Liver (tissue), 9 donors: Measurements from ENCODE around the gene XIAP. TPM values are rescaled to one million over a fixed set of nuclear protein-coding genes. Genes with fewer than 3 reads are reported as not detected.
"Not testable (repeated sequence)": the region's sequence is repeated elsewhere in the genome, so short reads cannot be mapped to it uniquely, and the experiment has no call there.

ENCODE experiments used
- DNase-seq: peaks from one replicate; pipeline ENCODE4 v3.0.0-alpha.2; 2017; ENCODE audit warnings: low spot score
- H3K27ac ChIP-seq, 2 donors: one replicate each; pipeline ENCODE4 v1.7.0; 2013; ENCODE audit warnings: inconsistent platforms in 2 of 2, low read length in 2 of 2, control low read depth in 1 of 2, low read depth in 1 of 2, mild to moderate bottlenecking in 1 of 2
- H3K27me3 ChIP-seq, 4 donors: one replicate each; pipeline versions ENCODE4 v1.6.1 to v1.7.0; 2013; ENCODE audit warnings: low read length in 3 of 4, inconsistent platforms in 1 of 4, mild to moderate bottlenecking in 1 of 4, moderate library complexity in 1 of 4; ENCODE audit not compliant: control insufficient read depth in 4 of 4, insufficient read depth in 4 of 4
- H3K36me3 ChIP-seq, 4 donors: one replicate each; pipeline versions ENCODE4 v1.6.1 to v1.7.0; 2013; ENCODE audit warnings: low read length in 3 of 4, mild to moderate bottlenecking in 3 of 4, low read depth in 1 of 4, moderate library complexity in 1 of 4; ENCODE audit not compliant: control insufficient read depth in 4 of 4, insufficient read depth in 3 of 4
- H3K4me1 ChIP-seq, 4 donors: one replicate each; pipeline versions ENCODE4 v1.6.1 to v1.7.0; 2013; ENCODE audit warnings: low read length in 3 of 4, mild to moderate bottlenecking in 3 of 4, moderate library complexity in 1 of 4; ENCODE audit not compliant: control insufficient read depth in 4 of 4, insufficient read depth in 4 of 4
- H3K4me3 ChIP-seq, 3 donors: one replicate each; pipeline versions ENCODE4 v1.6.1 to v1.7.0; 2013; ENCODE audit warnings: low read length in 3 of 3, control low read depth in 1 of 3, low read depth in 1 of 3, mild to moderate bottlenecking in 1 of 3
- H3K9ac ChIP-seq, 2 donors: one replicate each; pipeline ENCODE4 v1.7.0; 2013; ENCODE audit warnings: low read length in 2 of 2, mild to moderate bottlenecking in 2 of 2, moderate library complexity in 2 of 2, control low read depth in 1 of 2, low read depth in 1 of 2
- H3K9me3 ChIP-seq, 4 donors: one replicate each; pipeline versions ENCODE4 v1.6.1 to v1.7.0; 2013; ENCODE audit warnings: low read length in 3 of 4; ENCODE audit not compliant: control insufficient read depth in 4 of 4
- EGR1 ChIP-seq, 2 donors: IDR thresholded peaks; 2 replicates each; pipeline ENCODE4 v1.6.1; 2016 to 2018; ENCODE audit warnings: antibody characterized with exemption in 2 of 2, low read depth in 2 of 2
- FOXA1 ChIP-seq: IDR thresholded peaks from 2 replicates; pipeline ENCODE4 v1.6.1; 2016; ENCODE audit warnings: antibody characterized with exemption
- FOXA2 ChIP-seq: IDR thresholded peaks from 2 replicates; pipeline ENCODE4 v1.6.1; 2016; ENCODE audit warnings: antibody characterized with exemption
- GABPA ChIP-seq, 2 donors: IDR thresholded peaks in 1 of 2; conservative IDR thresholded peaks in 1 of 2; 2 replicates each; pipeline ENCODE4 v1.6.1; 2016; ENCODE audit warnings: antibody characterized with exemption in 2 of 2, mild to moderate bottlenecking in 1 of 2, moderate library complexity in 1 of 2
- HNF4A ChIP-seq, 2 donors: conservative IDR thresholded peaks; 2 replicates each; pipeline ENCODE4 v1.6.1; 2016; ENCODE audit warnings: antibody characterized with exemption in 2 of 2, mild to moderate bottlenecking in 2 of 2
- HNF4G ChIP-seq: IDR thresholded peaks from 2 replicates; pipeline ENCODE4 v1.6.1; 2016; ENCODE audit warnings: antibody characterized with exemption
- JUND ChIP-seq, 2 donors: IDR thresholded peaks; 2 replicates each; pipeline ENCODE4 v1.6.1; 2016; ENCODE audit warnings: antibody characterized with exemption in 2 of 2
- NR2F2 ChIP-seq: IDR thresholded peaks from 2 replicates; pipeline ENCODE4 v1.6.1; 2016; ENCODE audit warnings: antibody characterized with exemption
- RXRA ChIP-seq, 2 donors: IDR thresholded peaks; 2 replicates each; pipeline ENCODE4 v1.6.1; 2017 to 2018; ENCODE audit warnings: antibody characterized with exemption in 2 of 2, mild to moderate bottlenecking in 1 of 2
- TAF1 ChIP-seq: conservative IDR thresholded peaks from 2 replicates; pipeline ENCODE4 v1.6.1; 2016; ENCODE audit warnings: antibody characterized with exemption, mild to moderate bottlenecking
- YY1 ChIP-seq: IDR thresholded peaks from 2 replicates; pipeline ENCODE4 v1.6.1; 2016; ENCODE audit warnings: antibody characterized with exemption, mild to moderate bottlenecking
- WGBS: extraction: QIAGEN DNeasy Blood & Tissue Kit; methylation state at CpG from one replicate; pipeline ENCODE4 v1.1.7; 2013; 5-methylcytosine and 5-hydroxymethylcytosine counted together
- polyA plus RNA-seq, 2 donors: library from polyadenylated mRNA; stranded (reverse) in 1 of 2; unstranded in 1 of 2; fragments of 200-250 nt in 1 of 2; fragments of >200 nt in 1 of 2; fragmentation: Nextera tagmentation in 1 of 2; extraction: Ambion mirVana in 1 of 2; gene quantifications; one replicate each; pipeline versions ENCODE4 v1.2.1 to v1.2.3, GENCODE V29; 2013 to 2015
- total RNA-seq, 2 donors: library from RNA; depleted of rRNA; stranded (reverse); fragments of >200 nt; gene quantifications; one replicate each; pipeline ENCODE4 v1.2.3, GENCODE V29; 2014
- TF ChIP-seq, protein P1 (sequence below): IDR thresholded peaks from 2 replicates; pipeline ENCODE4 v1.6.1; 2016; ENCODE audit warnings: antibody characterized with exemption
- TF ChIP-seq, protein P2 (sequence below): IDR thresholded peaks from 2 replicates; pipeline ENCODE4 v1.6.1; 2016; ENCODE audit warnings: antibody characterized with exemption
- TF ChIP-seq, protein P3 (sequence below): IDR thresholded peaks from 2 replicates; pipeline ENCODE4 v1.6.1; 2016; ENCODE audit warnings: antibody characterized with exemption, mild to moderate bottlenecking
- TF ChIP-seq, protein P4 (sequence below): IDR thresholded peaks from 2 replicates; pipeline ENCODE4 v1.6.1; 2016; ENCODE audit warnings: antibody characterized with exemption
- donor health status: healthy.
- donor health status: healthy.
- donor health status: healthy.
- donor health status: healthy.
- donor health status: healthy.

Gene XIAP
- total and polyA plus RNA-seq, 4 donors = 7.8 to 22.8 (median 15.6) TPM

DNA sequence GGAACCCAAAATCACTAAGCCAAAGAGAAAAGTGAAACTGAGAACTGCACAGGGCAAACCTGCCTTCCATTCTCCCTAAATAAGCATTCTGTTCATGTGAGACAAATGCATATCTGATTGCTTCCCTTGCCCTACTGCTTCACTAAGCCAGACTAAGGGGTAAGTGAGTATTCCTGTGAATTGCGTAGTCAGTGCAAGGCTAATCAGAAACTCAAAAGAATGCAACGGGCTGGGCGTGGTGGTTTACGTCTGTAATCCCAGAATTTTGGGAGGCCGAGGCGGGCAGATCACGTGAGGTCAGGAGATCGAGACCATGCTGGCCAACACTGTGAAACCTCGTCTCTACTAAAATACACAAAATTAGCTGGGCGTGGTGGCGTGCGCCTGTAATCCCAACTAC is 10.8 kb upstream of the XIAP start:
- H3K27me3 ChIP-seq = no peaks in the 10 kb centered on the region
- no peak for DNase-seq
- H3K9me3 ChIP-seq = no peaks in the 10 kb centered on the region
- H3K4me1 ChIP-seq = no peaks in the 10 kb centered on the region
- TF ChIP-seq TAF1 = no peak
- TF ChIP-seq NR2F2 = no peak
- TF ChIP-seq HNF4A (conservative IDR thresholded peaks at IDR 0.05) = no peak
- TF ChIP-seq, protein P1, sequence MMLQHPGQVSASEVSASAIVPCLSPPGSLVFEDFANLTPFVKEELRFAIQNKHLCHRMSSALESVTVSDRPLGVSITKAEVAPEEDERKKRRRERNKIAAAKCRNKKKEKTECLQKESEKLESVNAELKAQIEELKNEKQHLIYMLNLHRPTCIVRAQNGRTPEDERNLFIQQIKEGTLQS = no peak
- TF ChIP-seq, protein P2, sequence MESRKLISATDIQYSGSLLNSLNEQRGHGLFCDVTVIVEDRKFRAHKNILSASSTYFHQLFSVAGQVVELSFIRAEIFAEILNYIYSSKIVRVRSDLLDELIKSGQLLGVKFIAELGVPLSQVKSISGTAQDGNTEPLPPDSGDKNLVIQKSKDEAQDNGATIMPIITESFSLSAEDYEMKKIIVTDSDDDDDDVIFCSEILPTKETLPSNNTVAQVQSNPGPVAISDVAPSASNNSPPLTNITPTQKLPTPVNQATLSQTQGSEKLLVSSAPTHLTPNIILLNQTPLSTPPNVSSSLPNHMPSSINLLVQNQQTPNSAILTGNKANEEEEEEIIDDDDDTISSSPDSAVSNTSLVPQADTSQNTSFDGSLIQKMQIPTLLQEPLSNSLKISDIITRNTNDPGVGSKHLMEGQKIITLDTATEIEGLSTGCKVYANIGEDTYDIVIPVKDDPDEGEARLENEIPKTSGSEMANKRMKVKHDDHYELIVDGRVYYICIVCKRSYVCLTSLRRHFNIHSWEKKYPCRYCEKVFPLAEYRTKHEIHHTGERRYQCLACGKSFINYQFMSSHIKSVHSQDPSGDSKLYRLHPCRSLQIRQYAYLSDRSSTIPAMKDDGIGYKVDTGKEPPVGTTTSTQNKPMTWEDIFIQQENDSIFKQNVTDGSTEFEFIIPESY = no peak
- TF ChIP-seq, protein P3, sequence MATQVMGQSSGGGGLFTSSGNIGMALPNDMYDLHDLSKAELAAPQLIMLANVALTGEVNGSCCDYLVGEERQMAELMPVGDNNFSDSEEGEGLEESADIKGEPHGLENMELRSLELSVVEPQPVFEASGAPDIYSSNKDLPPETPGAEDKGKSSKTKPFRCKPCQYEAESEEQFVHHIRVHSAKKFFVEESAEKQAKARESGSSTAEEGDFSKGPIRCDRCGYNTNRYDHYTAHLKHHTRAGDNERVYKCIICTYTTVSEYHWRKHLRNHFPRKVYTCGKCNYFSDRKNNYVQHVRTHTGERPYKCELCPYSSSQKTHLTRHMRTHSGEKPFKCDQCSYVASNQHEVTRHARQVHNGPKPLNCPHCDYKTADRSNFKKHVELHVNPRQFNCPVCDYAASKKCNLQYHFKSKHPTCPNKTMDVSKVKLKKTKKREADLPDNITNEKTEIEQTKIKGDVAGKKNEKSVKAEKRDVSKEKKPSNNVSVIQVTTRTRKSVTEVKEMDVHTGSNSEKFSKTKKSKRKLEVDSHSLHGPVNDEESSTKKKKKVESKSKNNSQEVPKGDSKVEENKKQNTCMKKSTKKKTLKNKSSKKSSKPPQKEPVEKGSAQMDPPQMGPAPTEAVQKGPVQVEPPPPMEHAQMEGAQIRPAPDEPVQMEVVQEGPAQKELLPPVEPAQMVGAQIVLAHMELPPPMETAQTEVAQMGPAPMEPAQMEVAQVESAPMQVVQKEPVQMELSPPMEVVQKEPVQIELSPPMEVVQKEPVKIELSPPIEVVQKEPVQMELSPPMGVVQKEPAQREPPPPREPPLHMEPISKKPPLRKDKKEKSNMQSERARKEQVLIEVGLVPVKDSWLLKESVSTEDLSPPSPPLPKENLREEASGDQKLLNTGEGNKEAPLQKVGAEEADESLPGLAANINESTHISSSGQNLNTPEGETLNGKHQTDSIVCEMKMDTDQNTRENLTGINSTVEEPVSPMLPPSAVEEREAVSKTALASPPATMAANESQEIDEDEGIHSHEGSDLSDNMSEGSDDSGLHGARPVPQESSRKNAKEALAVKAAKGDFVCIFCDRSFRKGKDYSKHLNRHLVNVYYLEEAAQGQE = no peak
- no peak for TF ChIP-seq EGR1 (IDR thresholded peaks at IDR 0.05; ENCODE audit: low read depth in 2 of 2)
- no peak for TF ChIP-seq HNF4G
- WGBS = 93% methylated on average over 12 of the region's 12 CpGs
- H3K4me3 ChIP-seq = no peak overlapping the region
- H3K36me3 ChIP-seq = no peaks in the 10 kb centered on the region
- no peak overlapping the region for H3K9ac ChIP-seq
- H3K27ac ChIP-seq = no peak overlapping the region

DNA sequence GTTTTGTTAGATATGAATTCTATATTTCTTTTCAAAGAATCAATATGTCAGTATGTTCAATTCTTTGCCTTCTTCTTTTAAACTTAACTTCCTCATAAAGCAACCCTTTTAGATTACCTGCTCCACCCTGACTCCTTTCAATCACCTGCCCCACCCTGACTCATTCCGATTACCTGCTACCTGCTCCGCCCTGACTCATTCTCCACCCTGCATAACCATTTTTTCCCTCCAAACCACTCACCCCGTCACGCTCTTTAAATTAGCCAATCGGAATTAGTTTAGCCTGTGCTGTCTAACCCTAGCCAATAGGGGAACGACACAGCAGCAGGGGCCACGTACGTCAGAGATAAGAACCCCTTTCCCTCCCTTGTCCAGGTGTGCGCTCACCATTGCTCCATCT is 9.9 kb upstream of the XIAP start:
- not testable (repeated sequence) for H3K27ac ChIP-seq, H3K36me3 ChIP-seq, H3K4me3 ChIP-seq, H3K9ac ChIP-seq, H3K4me1 ChIP-seq, H3K9me3 ChIP-seq, DNase-seq, H3K27me3 ChIP-seq
- 70% methylated on average over 9 of the region's 9 CpGs for WGBS

DNA sequence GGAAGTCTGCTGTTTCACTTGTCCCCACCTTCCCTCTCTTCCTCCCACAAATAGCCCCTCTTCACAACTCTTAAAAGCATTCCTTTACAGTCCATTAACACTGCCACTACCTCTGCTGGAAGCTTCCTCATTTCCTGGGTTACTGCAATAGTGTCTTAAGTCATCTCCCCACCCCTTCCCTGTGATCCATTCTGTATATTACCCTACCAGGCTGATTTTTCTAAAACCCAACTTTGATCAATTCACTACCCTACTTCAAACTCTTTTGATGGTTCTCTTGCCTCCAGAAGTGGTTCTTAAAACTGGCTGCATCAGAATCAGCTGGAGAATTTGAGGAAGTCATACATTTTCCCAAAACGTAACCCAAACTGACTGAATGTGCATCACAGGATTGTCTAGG is 8.8 kb upstream of the XIAP start:
- 85% methylated on average over 1 of the region's 1 CpG for WGBS
- H3K27ac ChIP-seq = no peak overlapping the region
- no peaks in the 10 kb centered on the region for H3K36me3 ChIP-seq
- TF ChIP-seq, protein P3 = no peak
- TF ChIP-seq, protein P4, sequence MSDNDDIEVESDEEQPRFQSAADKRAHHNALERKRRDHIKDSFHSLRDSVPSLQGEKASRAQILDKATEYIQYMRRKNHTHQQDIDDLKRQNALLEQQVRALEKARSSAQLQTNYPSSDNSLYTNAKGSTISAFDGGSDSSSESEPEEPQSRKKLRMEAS = no peak
- TF ChIP-seq NR2F2 (no peak), RXRA (IDR thresholded peaks at IDR 0.05) (no peak), TAF1 (no peak), JUND (IDR thresholded peaks at IDR 0.05) (no peak), YY1 (no peak), FOXA1 (no peak), FOXA2 (no peak), GABPA (IDR thresholded peaks at IDR 0.05 in 1 of 2, conservative IDR thresholded peaks at IDR 0.05 in 1 of 2) (no peak)
- TF ChIP-seq, protein P2 = no peak
- no peak overlapping the region for H3K4me3 ChIP-seq
- no peaks in the 10 kb centered on the region for H3K4me1 ChIP-seq
- no peaks in the 10 kb centered on the region for H3K9me3 ChIP-seq
- DNase-seq = no peak
- H3K9ac ChIP-seq = no peak overlapping the region
- H3K27me3 ChIP-seq = no peaks in the 10 kb centered on the region
